GM12878 (cell line): ENCODE data around the gene C21orf58. TPM values are rescaled to one million over a fixed set of nuclear protein-coding genes. Genes with fewer than 3 reads are reported as not detected.

ENCODE experiments used
- ATAC-seq: fragments of 200-7000 bp; cut with Tn5 transposase; 3 replicates; pipeline ENCODE4 v1.9.1; 2020; ENCODE audit warnings: mild to moderate bottlenecking, moderate library complexity
- BruUV-seq: library from RNA; stranded (reverse); fragments of 400-500 nt; replicated peaks from 2 replicates; lab custom pipeline; 2021; lab: Mats Ljungman, UMichigan
- CTCF ChIA-PET: fragments of 300-600 bp; sonication (Branson Sonifier 250); formaldehyde crosslinking; extraction: SDS; loops from one replicate; lab custom pipeline; 2021; ENCODE audit warnings: inconsistent platforms; lab: Yijun Ruan, JAX
- POLR2A ChIA-PET: fragments of 350-600 bp; formaldehyde crosslinking; extraction: SDS; loops from one replicate; lab custom pipeline; 2021; ENCODE audit warnings: inconsistent platforms; lab: Charles Lee
- RAD21 ChIA-PET: fragments of 300-600 bp; sonication (Branson Sonifier 250); formaldehyde crosslinking; loops from one replicate; lab custom pipeline; 2023; ENCODE audit warnings: antibody characterized with exemption; ENCODE audit not compliant: unreplicated experiment; lab: Charles Lee
- SMC1A ChIA-PET: fragments of 300-600 bp; sonication (Branson Sonifier 250); formaldehyde crosslinking; loops from one replicate; lab custom pipeline; 2023; ENCODE audit not compliant: unreplicated experiment, uncharacterized antibody; lab: Charles Lee
- DNase-seq: peaks from one replicate; pipeline ENCODE4 v3.0.0-alpha.2; 2011; ENCODE audit warnings: low read depth, low spot score
- FAIRE-seq: peaks from 3 replicates; lab custom pipeline; 2011; peaks lifted over from hg19 to GRCh38; lab: Jason Lieb, UNC
- H2AFZ ChIP-seq: 2 replicates; pipeline ENCODE4 v1.6.0; 2011; ENCODE audit warnings: low read depth, low read length, control low read depth; ENCODE audit not compliant: control insufficient read depth
- H3K27ac ChIP-seq: 2 replicates; pipeline ENCODE4 v1.5.1; 2011; ENCODE audit warnings: control low read depth; ENCODE audit not compliant: control insufficient read depth, insufficient read depth
- H3K27me3 ChIP-seq, 2 experiments: replicated peaks in 1 of 2; 2 replicates each; pipeline versions ENCODE4 v1.6.0 to v1.6.1; 2011; ENCODE audit warnings: low read length in 1 of 2; ENCODE audit not compliant: control insufficient read depth in 2 of 2, insufficient read depth in 2 of 2
- H3K36me3 ChIP-seq, 2 experiments: 2 replicates each; pipeline ENCODE4 v1.5.1; 2011; ENCODE audit warnings: low read length in 1 of 2; ENCODE audit not compliant: control insufficient read depth in 2 of 2, insufficient read depth in 2 of 2
- H3K4me1 ChIP-seq: 2 replicates; pipeline ENCODE4 v1.6.1; 2011; ENCODE audit warnings: mild to moderate bottlenecking, low read length, moderate library complexity, mixed read lengths; ENCODE audit not compliant: control insufficient read depth, insufficient read depth
- H3K4me2 ChIP-seq: 2 replicates; pipeline ENCODE4 v1.6.0; 2011; ENCODE audit warnings: control low read depth; ENCODE audit not compliant: control insufficient read depth, insufficient read depth
- H3K4me3 ChIP-seq: fragments of 200-600 bp; sonication (generic); 2 replicates; pipeline ENCODE4 v1.5.1; 2016
- H3K79me2 ChIP-seq: 2 replicates; pipeline ENCODE4 v1.6.0; 2011; ENCODE audit warnings: low read length; ENCODE audit not compliant: control insufficient read depth, insufficient read depth
- H3K9ac ChIP-seq: 2 replicates; pipeline ENCODE4 v1.8.0; 2011; ENCODE audit warnings: low read length, control low read depth, mixed read lengths; ENCODE audit not compliant: control insufficient read depth, insufficient read depth
- H3K9me3 ChIP-seq: replicated peaks from 3 replicates; pipeline ENCODE4 v1.5.1; 2011; ENCODE audit warnings: mild to moderate bottlenecking, low read length; ENCODE audit not compliant: control insufficient read depth, insufficient read depth
- H4K20me1 ChIP-seq: 2 replicates; pipeline ENCODE4 v1.6.0; 2011; ENCODE audit not compliant: control insufficient read depth, insufficient read depth
- ASH2L ChIP-seq: fragments of 300-600, 200-600 bp; sonication (generic); IDR thresholded peaks from 2 replicates; pipeline ENCODE4 v1.6.1; 2017; ENCODE audit warnings: low read depth, mild to moderate bottlenecking, borderline replicate concordance
- BHLHE40 ChIP-seq, 2 experiments: fragments of 450-650 bp in 1 of 2; IDR thresholded peaks; 2 replicates each; pipeline ENCODE4 v1.6.1; 2011 to 2017; ENCODE audit warnings: low read depth in 2 of 2, borderline replicate concordance in 1 of 2, improper control_type of control experiment in 1 of 2, low read length in 1 of 2, mild to moderate bottlenecking in 1 of 2
- CEBPB ChIP-seq, 2 experiments: fragments of 150-350 bp in 1 of 2; IDR thresholded peaks; 2 replicates each; pipeline ENCODE4 v1.6.1; 2012 to 2014; ENCODE audit warnings: low read depth in 2 of 2, low read length in 2 of 2, borderline replicate concordance in 1 of 2, inconsistent platforms in 1 of 2
- FOS ChIP-seq: IDR thresholded peaks from 3 replicates; pipeline ENCODE4 v1.6.1; 2011; ENCODE audit warnings: borderline replicate concordance; ENCODE audit not compliant: insufficient read length; ENCODE audit errors: extremely low read depth
- KAT2A ChIP-seq: conservative IDR thresholded peaks from 2 replicates; pipeline ENCODE4 v1.6.1; 2011; ENCODE audit warnings: low read depth, low read length; ENCODE audit not compliant: control insufficient read depth
- MXI1 ChIP-seq: fragments of 150-350 bp; IDR thresholded peaks from 2 replicates; pipeline ENCODE4 v1.6.1; 2011; ENCODE audit warnings: low read depth, mild to moderate bottlenecking, inconsistent platforms, low read length, improper control_type of control experiment
- SMC3 ChIP-seq: IDR thresholded peaks from 2 replicates; pipeline ENCODE4 v1.6.1; 2011; ENCODE audit warnings: low read length, improper control_type of control experiment, borderline replicate concordance
- SRF ChIP-seq, 2 experiments: IDR thresholded peaks; 2 replicates each; pipeline ENCODE4 v1.6.1; 2011; ENCODE audit warnings: low read depth in 2 of 2, low read length in 2 of 2, mild to moderate bottlenecking in 1 of 2, moderate library complexity in 1 of 2
- WGBS: methylation state at CpG from one replicate; pipeline ENCODE4 v1.1.6; 2016; ENCODE audit warnings: low lambda C conversion rate; ENCODE audit not compliant: insufficient replicate concordance, insufficient coverage; ENCODE audit errors: missing lambda C conversion rate; 5-methylcytosine and 5-hydroxymethylcytosine counted together
- in situ Hi-C: fragments of 300-500 bp; cut with MboI; formaldehyde crosslinking; loops from 9 replicates; pipeline ENCODE4 v1.14.3; 2018; ENCODE audit warnings: mixed read lengths
- intact Hi-C: fragments of 100-400 bp; cut with micrococcal nuclease; formaldehyde crosslinking; loops from one replicate; pipeline ENCODE4 v1.14.2; 2022; ENCODE audit not compliant: unreplicated experiment
- polyA plus RNA-seq, 11 experiments: library from polyadenylated mRNA; depleted of rRNA in 4 of 11; unstranded in 6 of 11; stranded (reverse) in 5 of 11; fragments of >200 nt; fragmentation: Nextera tagmentation in 4 of 11; fragmentation: Illumina TruSeq in 1 of 11; extraction: Ambion mirVana in 4 of 11; extraction: Trizol in 1 of 11; gene quantifications; 1 replicate in 1 of 11; 2 replicates in 10 of 11; pipeline versions ENCODE4 v1.2.1 to v1.2.3, GENCODE V29; 2011 to 2016; ENCODE audit warnings: inconsistent platforms in 2 of 11, missing spikeins in 2 of 11, low read depth in 1 of 11
- total RNA-seq, 4 experiments: library from RNA; depleted of rRNA in 3 of 4; stranded (reverse); fragments of >200 nt in 3 of 4; fragmentation: Illumina TruSeq in 1 of 4; extraction: Trizol in 1 of 4; gene quantifications; 2 replicates each; pipeline versions ENCODE4 v1.2.1 to v1.2.3, GENCODE V29; 2013 to 2021
- TF ChIP-seq, protein P1 (sequence below), 3 experiments: IDR thresholded peaks in 2 of 3; conservative IDR thresholded peaks in 1 of 3; 2 replicates each; pipeline ENCODE4 v1.5.1; 2011; ENCODE audit warnings: low read depth in 3 of 3, low read length in 3 of 3, mild to moderate bottlenecking in 3 of 3, control low read depth in 2 of 3, moderate library complexity in 2 of 3, inconsistent platforms in 1 of 3, mixed read lengths in 1 of 3; ENCODE audit not compliant: control insufficient read depth in 2 of 3, insufficient read depth in 1 of 3; ENCODE audit errors: extremely low read depth in 1 of 3

Gene C21orf58
- total and polyA plus RNA-seq, 10 of the 15 experiments (the other 5 are each of a cell fraction or from before 2014, with no cell fraction given), result 1.1 to 22.3 (median 11.8) TPM

DNA sequence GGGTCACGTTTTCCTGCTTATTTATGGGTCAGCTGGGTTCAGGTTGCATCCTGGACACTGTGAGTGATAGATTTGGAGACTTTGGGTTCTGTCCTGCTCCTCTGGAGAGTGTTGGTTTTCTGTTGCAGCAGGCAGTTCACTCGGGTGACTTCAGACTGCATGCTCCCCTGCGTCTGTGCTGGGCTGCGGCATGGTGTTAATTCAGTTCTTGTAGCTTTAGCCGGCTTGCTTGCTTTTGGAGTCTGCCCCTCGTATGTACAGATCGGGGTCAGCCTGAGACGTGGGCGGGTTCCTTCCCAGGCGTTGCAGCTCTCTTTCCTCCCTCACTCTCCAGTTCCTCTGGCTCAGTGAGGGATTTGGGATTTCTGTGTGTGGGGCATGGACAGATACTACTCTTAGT is 38.3 kb upstream of the C21orf58 start:
- Histone ChIP-seq H3K4me3 (no peak overlapping the region), H3K9ac (no peak overlapping the region), H3K9me3 (no peaks in the 10 kb centered on the region), H3K27me3 (no peaks in the 10 kb centered on the region), H3K4me1 (no peaks in the 10 kb centered on the region; the same call in 1 of the 2 replicates), H2AFZ (no peak overlapping the region), H3K79me2 (no peaks in the 10 kb centered on the region), H3K4me2 (no peak overlapping the region), H4K20me1 (no peaks in the 10 kb centered on the region), H3K36me3 (peaks cover 17 to 24% of the 10 kb centered on the region in 2 experiments), H3K27ac (no peak overlapping the region)
- in situ Hi-C loops, result no loop called here
- ChIA-PET CTCF (no interaction called here), RAD21 (no interaction called here), SMC1A (no interaction called here), POLR2A (no interaction called here)
- FAIRE-seq (no peak), ATAC-seq (no peak), DNase-seq (no peak)
- intact Hi-C loops, result no loop called here
- BruUV-seq, result no TSS peak
- TF ChIP-seq FOS, result no peak
- no peak for TF ChIP-seq CEBPB (IDR thresholded peaks at IDR 0.05; ENCODE audit: borderline replicate concordance in 1 of 2, low read depth in 2 of 2, low read length in 2 of 2)
- TF ChIP-seq KAT2A, result no peak
- TF ChIP-seq, protein P1, sequence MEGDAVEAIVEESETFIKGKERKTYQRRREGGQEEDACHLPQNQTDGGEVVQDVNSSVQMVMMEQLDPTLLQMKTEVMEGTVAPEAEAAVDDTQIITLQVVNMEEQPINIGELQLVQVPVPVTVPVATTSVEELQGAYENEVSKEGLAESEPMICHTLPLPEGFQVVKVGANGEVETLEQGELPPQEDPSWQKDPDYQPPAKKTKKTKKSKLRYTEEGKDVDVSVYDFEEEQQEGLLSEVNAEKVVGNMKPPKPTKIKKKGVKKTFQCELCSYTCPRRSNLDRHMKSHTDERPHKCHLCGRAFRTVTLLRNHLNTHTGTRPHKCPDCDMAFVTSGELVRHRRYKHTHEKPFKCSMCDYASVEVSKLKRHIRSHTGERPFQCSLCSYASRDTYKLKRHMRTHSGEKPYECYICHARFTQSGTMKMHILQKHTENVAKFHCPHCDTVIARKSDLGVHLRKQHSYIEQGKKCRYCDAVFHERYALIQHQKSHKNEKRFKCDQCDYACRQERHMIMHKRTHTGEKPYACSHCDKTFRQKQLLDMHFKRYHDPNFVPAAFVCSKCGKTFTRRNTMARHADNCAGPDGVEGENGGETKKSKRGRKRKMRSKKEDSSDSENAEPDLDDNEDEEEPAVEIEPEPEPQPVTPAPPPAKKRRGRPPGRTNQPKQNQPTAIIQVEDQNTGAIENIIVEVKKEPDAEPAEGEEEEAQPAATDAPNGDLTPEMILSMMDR (IDR thresholded peaks at IDR 0.05 in 2 of 3, conservative IDR thresholded peaks at IDR 0.05 in 1 of 3; ENCODE audit: control insufficient read depth in 2 of 3, extremely low read depth in 1 of 3, insufficient read depth in 1 of 3, low read depth in 3 of 3, low read length in 3 of 3), result no peak
- no peak for TF ChIP-seq ASH2L
- no peak for TF ChIP-seq MXI1
- no peak for TF ChIP-seq SRF (IDR thresholded peaks at IDR 0.05; ENCODE audit: low read depth in 2 of 2, low read length in 2 of 2)
- no peak for TF ChIP-seq SMC3
- TF ChIP-seq BHLHE40 (IDR thresholded peaks at IDR 0.05; ENCODE audit: borderline replicate concordance in 1 of 2, low read depth in 2 of 2, low read length in 1 of 2), result no peak
- whole genome bisulfite sequencing, result 88% methylated on average over 10 of the region's 10 CpGs
